CD4-positive, alpha-beta memory T cell (primary cell): Measurements from ENCODE around the gene KBTBD4. TPM values are rescaled to one million over a fixed set of nuclear protein-coding genes. Genes with fewer than 3 reads are reported as not detected.

ENCODE experiments used
- CTCF ChIA-PET: fragments of 350-600 bp; sonication (Branson Sonifier 250); formaldehyde crosslinking; loops from one replicate; lab custom pipeline; 2021; ENCODE audit warnings: inconsistent platforms; ENCODE audit not compliant: partially characterized antibody; lab: Charles Lee
- POLR2A ChIA-PET: fragments of 350-600 bp; sonication (Branson Sonifier 250); formaldehyde crosslinking; loops from one replicate; lab custom pipeline; 2021; ENCODE audit not compliant: partially characterized antibody; lab: Charles Lee
- DNase-seq, 5 donors: peaks; one replicate each; pipeline versions ENCODE4 v3.0.0 to v3.0.0-alpha.2; 2020 to 2022; ENCODE audit warnings: mixed read lengths in 1 of 5
- H3K27ac ChIP-seq: one replicate; pipeline ENCODE4 v1.7.0; 2013; ENCODE audit warnings: low read depth, low read length
- H3K27me3 ChIP-seq: 2 replicates; pipeline ENCODE4 v1.7.0; 2013; ENCODE audit warnings: mild to moderate bottlenecking, low read length, moderate library complexity; ENCODE audit not compliant: insufficient read depth
- H3K36me3 ChIP-seq: 2 replicates; pipeline ENCODE4 v1.7.0; 2013; ENCODE audit warnings: mild to moderate bottlenecking, low read length, moderate library complexity; ENCODE audit not compliant: insufficient read depth
- H3K4me1 ChIP-seq: 2 replicates; pipeline ENCODE4 v1.7.0; 2013; ENCODE audit warnings: mild to moderate bottlenecking, low read length, moderate library complexity; ENCODE audit not compliant: insufficient read depth
- H3K4me3 ChIP-seq, 2 donors: one replicate each; pipeline ENCODE4 v1.7.0; 2013; ENCODE audit warnings: low read length in 2 of 2, mild to moderate bottlenecking in 1 of 2
- H3K9me3 ChIP-seq, 2 donors: one replicate each; pipeline ENCODE4 v1.7.0; 2013; ENCODE audit warnings: low read length in 2 of 2, control low read depth in 1 of 2; ENCODE audit not compliant: control insufficient read depth in 1 of 2
- H3K27ac Mint-ChIP-seq, 7 donors: one replicate each; pipeline ENCODE4 v1.8.0; 2020 to 2021; ENCODE audit warnings: mixed read lengths in 7 of 7, mild to moderate bottlenecking in 6 of 7, inconsistent platforms in 3 of 7, moderate library complexity in 3 of 7
- H3K27me3 Mint-ChIP-seq, 2 donors: one replicate each; pipeline ENCODE4 v1.8.0; 2020 to 2021; ENCODE audit warnings: mixed read lengths in 2 of 2
- H3K36me3 Mint-ChIP-seq, 2 donors: one replicate each; pipeline ENCODE4 v1.8.0; 2020 to 2021; ENCODE audit warnings: mixed read lengths in 2 of 2, inconsistent platforms in 1 of 2, mild to moderate bottlenecking in 1 of 2
- H3K4me1 Mint-ChIP-seq, 4 donors: one replicate each; pipeline ENCODE4 v1.8.0; 2020 to 2021; ENCODE audit warnings: mixed read lengths in 4 of 4, mild to moderate bottlenecking in 1 of 4
- H3K4me3 Mint-ChIP-seq, 8 donors: one replicate each; pipeline ENCODE4 v1.8.0; 2020 to 2021; ENCODE audit warnings: mixed read lengths in 8 of 8, mild to moderate bottlenecking in 7 of 8, moderate library complexity in 6 of 8, inconsistent platforms in 3 of 8
- H3K9me3 Mint-ChIP-seq, 8 donors: one replicate each; pipeline ENCODE4 v1.8.0; 2020 to 2021; ENCODE audit warnings: mixed read lengths in 8 of 8, mild to moderate bottlenecking in 5 of 8, inconsistent platforms in 3 of 8, moderate library complexity in 1 of 8
- intact Hi-C: fragments of 100-400 bp; cut with micrococcal nuclease; formaldehyde crosslinking; loops from one replicate; pipeline ENCODE4 v1.15.1; 2023
- polyA plus RNA-seq, 2 donors: library from polyadenylated mRNA; unstranded; fragments of 300-500 nt; fragmentation: Illumina TruSeq; gene quantifications; one replicate each; pipeline ENCODE4 v1.2.3, GENCODE V29; 2021
- total RNA-seq, 2 experiments: library from RNA; stranded (reverse); gene quantifications; one replicate each; pipeline ENCODE4 v1.2.3, GENCODE V29; 2021

KBTBD4 gene
- total and polyA plus RNA-seq, 4 experiments from 2014 or later: 21.2 to 71.9 (median 31.4) TPM

DNA sequence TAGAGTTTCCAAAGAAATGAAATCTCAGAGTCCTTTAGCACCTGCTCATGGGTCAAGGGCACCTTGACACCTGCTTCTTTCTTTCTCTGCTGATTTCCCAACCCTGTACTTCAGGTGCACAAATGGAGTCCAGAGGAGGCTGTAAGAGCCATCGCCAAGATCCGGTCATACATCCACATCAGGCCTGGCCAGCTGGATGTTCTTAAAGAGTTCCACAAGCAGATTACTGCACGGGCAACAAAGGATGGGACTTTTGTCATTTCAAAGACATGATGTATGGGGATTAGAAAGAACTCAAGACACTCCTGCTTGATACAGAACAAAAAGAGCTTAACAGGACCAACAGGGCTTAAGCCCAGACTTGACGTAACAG is 7.4 kb downstream of the KBTBD4 start:
- DNase-seq: no peak
- intact Hi-C loops: loop anchor here (10.0 kb wide), 1 partner anchor 397 kb away; the partner anchor contains the start of gene ARFGAP2
- no peaks in the 10 kb centered on the region for H3K9me3 Mint-ChIP-seq
- ChIA-PET CTCF (no interaction called here), POLR2A (interaction anchor here (0.6 kb wide), 1 partner anchor 357 kb away, joined by 4 read pairs; the partner anchor contains the start of gene DDB2)
- no peaks in the 10 kb centered on the region for H3K27me3 Mint-ChIP-seq
- H3K27me3 ChIP-seq: no peaks in the 10 kb centered on the region
- peaks cover 16% of the 10 kb centered on the region for H3K4me1 ChIP-seq
- H3K9me3 ChIP-seq: no peaks in the 10 kb centered on the region
- H3K4me1 Mint-ChIP-seq: peaks cover 11 to 20% (median 13%) of the 10 kb centered on the region in 4 donors
- peaks cover 34% of the 10 kb centered on the region for H3K36me3 ChIP-seq
- no peak overlapping the region for H3K4me3 Mint-ChIP-seq
- H3K36me3 Mint-ChIP-seq: peaks cover 17 to 49% of the 10 kb centered on the region in 2 donors
- H3K4me3 ChIP-seq: no peak overlapping the region
- H3K27ac ChIP-seq: no peak overlapping the region
- peak overlapping the region in 2 of 7 donors; percentile 1 to 60 for H3K27ac Mint-ChIP-seq

GRCh38 chr11:47570651-47571356 is 8.0 kb downstream of the KBTBD4 start:
- peaks cover 34% of the 10 kb centered on the region for H3K36me3 ChIP-seq
- peaks cover 17% of the 10 kb centered on the region for H3K4me1 ChIP-seq
- H3K27ac ChIP-seq: no peak overlapping the region
- peak overlapping the region in 1 of 7 donors; percentile 1 for H3K27ac Mint-ChIP-seq
- no peaks in the 10 kb centered on the region for H3K27me3 ChIP-seq
- peaks cover 13 to 24% (median 16%) of the 10 kb centered on the region in 4 donors for H3K4me1 Mint-ChIP-seq
- H3K9me3 Mint-ChIP-seq: no peaks in the 10 kb centered on the region
- H3K27me3 Mint-ChIP-seq: no peaks in the 10 kb centered on the region
- ChIA-PET POLR2A (interaction anchor here (0.6 to 7.6 kb wide), 3 partner anchors 8 to 356 kb away, joined by 4 to 52 read pairs (median 5); partner anchors contain the start of genes CELF1, DDB2, KBTBD4 and NDUFS3), CTCF (interaction anchor here (1.2 kb wide), 1 partner anchor 18 kb away, joined by 4 read pairs; the partner anchor contains the start of gene CELF1)
- peaks cover 17 to 49% of the 10 kb centered on the region in 2 donors for H3K36me3 Mint-ChIP-seq
- DNase-seq: no peak
- intact Hi-C loops: loop anchor here (10.0 kb wide), 1 partner anchor 396 kb away; the partner anchor contains the start of gene ARFGAP2
- H3K9me3 ChIP-seq: no peaks in the 10 kb centered on the region
- H3K4me3 Mint-ChIP-seq: no peak overlapping the region
- H3K4me3 ChIP-seq: no peak overlapping the region

GRCh38 chr11:47569646-47570045 is 9.1 kb downstream of the KBTBD4 start:
- Histone ChIP-seq H3K4me3 (no peak overlapping the region), H3K9me3 (no peaks in the 10 kb centered on the region), H3K27ac (no peak overlapping the region), H3K36me3 (peaks cover 34% of the 10 kb centered on the region), H3K27me3 (no peaks in the 10 kb centered on the region), H3K4me1 (peaks cover 13% of the 10 kb centered on the region)
- H3K4me3 Mint-ChIP-seq: no peak overlapping the region
- CTCF ChIA-PET: interaction anchor here (0.9 to 1.0 kb wide), 2 partner anchors 10 to 18 kb away, joined by 3 read pairs; no protein-coding TSS in a partner anchor
- intact Hi-C loops: loop anchor here (5.0 to 10.0 kb wide), 3 partner anchors 73 to 395 kb away; partner anchors contain the start of genes AGBL2, ARFGAP2 and MTCH2
- no peaks in the 10 kb centered on the region for H3K9me3 Mint-ChIP-seq
- POLR2A ChIA-PET: interaction anchor here (2.6 to 7.6 kb wide), 2 partner anchors 9 to 16 kb away, joined by 5 to 52 read pairs; partner anchors contain the start of genes CELF1, KBTBD4 and NDUFS3
- peaks cover 16 to 30% (median 22%) of the 10 kb centered on the region in 4 donors for H3K4me1 Mint-ChIP-seq
- no peaks in the 10 kb centered on the region for H3K27me3 Mint-ChIP-seq
- peak overlapping the region in 4 of 7 donors; percentile 12 to 44 (median 18) for H3K27ac Mint-ChIP-seq
- peaks cover 17 to 42% of the 10 kb centered on the region in 2 donors for H3K36me3 Mint-ChIP-seq
- DNase-seq: no peak

DNA sequence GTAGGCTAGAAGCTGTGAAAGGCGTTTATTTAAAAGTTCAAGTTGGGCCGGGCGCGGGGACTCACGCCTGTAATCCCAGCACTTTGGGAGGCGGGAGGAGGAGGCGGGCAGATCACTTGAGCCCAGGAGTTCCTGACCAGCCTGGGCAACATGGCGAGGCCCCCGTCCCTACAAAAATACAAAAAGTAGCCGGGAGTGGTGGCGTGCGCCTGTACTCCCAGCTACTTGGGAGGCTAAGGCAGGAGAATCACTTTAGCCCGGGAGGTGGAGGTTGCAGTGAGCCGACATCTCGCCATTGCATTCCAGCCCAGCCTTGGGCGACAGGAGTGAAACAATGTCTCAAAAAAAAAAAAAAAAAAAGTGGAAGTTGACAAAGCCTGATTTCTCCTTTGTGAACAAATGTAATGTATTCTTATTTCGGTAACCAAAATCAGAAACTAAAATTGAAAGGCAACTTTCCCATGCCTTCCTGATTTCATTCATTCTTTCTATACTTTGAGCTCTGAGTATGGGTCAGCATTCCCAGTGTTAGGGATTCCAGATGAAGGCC is 12.5 kb downstream of the KBTBD4 start:
- POLR2A ChIA-PET: interaction anchor here (0.6 to 7.6 kb wide), 8 partner anchors 12 to 202 kb away, joined by 3 to 52 read pairs (median 4); partner anchors contain the start of genes CELF1, KBTBD4 and NDUFS3
- no peaks in the 10 kb centered on the region for H3K27me3 ChIP-seq
- H3K4me1 Mint-ChIP-seq: peaks cover 9 to 25% (median 19%) of the 10 kb centered on the region in 4 donors
- no peak for DNase-seq
- H3K4me3 Mint-ChIP-seq: peak overlapping the region; percentile 76 to 88 (median 85)
- H3K27me3 Mint-ChIP-seq: no peaks in the 10 kb centered on the region
- no peaks in the 10 kb centered on the region for H3K9me3 ChIP-seq
- peak overlapping the region; percentile 73 for H3K27ac ChIP-seq
- peak overlapping the region; percentile 52 to 87 for H3K4me3 ChIP-seq
- intact Hi-C loops: loop anchor here (5.0 kb wide), 2 partner anchors 76 to 151 kb away; partner anchors contain the start of genes AGBL2 and MTCH2
- no peaks in the 10 kb centered on the region for H3K9me3 Mint-ChIP-seq
- peaks cover under 1 to 13% of the 10 kb centered on the region in 2 donors for H3K36me3 Mint-ChIP-seq
- H3K4me1 ChIP-seq: peaks cover 13% of the 10 kb centered on the region
- CTCF ChIA-PET: interaction anchor here (0.7 to 1.9 kb wide), 3 partner anchors 7 to 12 kb away, joined by 3 to 10 read pairs (median 7); no protein-coding TSS in a partner anchor
- peaks cover 7% of the 10 kb centered on the region for H3K36me3 ChIP-seq
- peak overlapping the region; percentile 72 to 89 (median 82) for H3K27ac Mint-ChIP-seq

DNA sequence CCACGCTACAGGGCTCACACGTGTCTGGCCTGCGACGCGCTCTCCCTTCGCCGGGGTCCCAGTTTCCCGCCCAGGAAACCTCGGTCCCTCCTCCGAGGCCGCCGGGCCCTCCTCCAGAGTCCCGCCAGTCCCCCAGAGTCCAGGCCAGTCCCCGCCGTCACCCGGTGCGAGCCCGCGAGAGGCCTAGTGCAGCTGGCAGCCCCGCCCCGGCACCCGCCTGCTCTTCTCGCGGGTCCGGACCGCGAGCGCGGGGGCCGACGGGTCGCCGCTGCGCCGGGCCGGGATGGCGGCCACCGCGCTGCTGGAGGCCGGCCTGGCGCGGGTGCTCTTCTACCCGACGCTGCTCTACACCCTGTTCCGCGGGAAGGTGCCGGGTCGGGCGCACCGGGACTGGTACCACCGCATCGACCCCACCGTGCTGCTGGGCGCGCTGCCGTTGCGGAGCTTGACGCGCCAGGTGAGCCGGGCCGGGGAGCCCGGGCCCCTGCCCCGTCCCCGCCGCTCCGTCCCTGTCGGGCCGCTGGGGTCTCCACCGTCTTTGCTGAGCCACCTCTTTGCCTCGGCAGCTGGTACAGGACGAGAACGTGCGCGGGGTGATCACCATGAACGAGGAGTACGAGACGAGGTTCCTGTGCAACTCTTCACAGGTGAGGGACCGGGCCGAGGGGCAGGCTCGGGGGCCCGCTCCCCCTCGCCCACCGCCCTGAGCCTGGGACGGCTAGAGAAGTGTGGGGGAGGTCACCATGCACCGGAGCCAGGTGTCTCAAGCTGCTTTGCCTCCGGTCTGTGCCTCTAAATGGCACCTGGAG is 13.2 kb downstream of the KBTBD4 start, which contains the start of gene PTPMT1:
Gene PTPMT1, plus strand, starts transcription at position 260 of the 809 bp plus-strand sequence. Its CDS starts 24 bp downstream, at position 284.
- DNase-seq: peak; percentile 59 to 75 (median 63)
- Mint-ChIP-seq H3K4me1 (peaks cover 9 to 25% (median 18%) of the 10 kb centered on the region in 4 donors), H3K27me3 (no peaks in the 10 kb centered on the region), H3K27ac (peak within 1 kb of the TSS; percentile 73 to 92 (median 88)), H3K36me3 (peaks cover 0 to 8% of the 10 kb centered on the region in 2 donors), H3K9me3 (no peaks in the 10 kb centered on the region), H3K4me3 (peak within 1 kb of the TSS; percentile 76 to 88 (median 85))
- Histone ChIP-seq H3K9me3 (no peaks in the 10 kb centered on the region), H3K4me1 (peaks cover 13% of the 10 kb centered on the region), H3K27ac (peak within 1 kb of the TSS; percentile 73), H3K4me3 (peak within 1 kb of the TSS; percentile 61 to 87), H3K27me3 (no peaks in the 10 kb centered on the region), H3K36me3 (peaks cover under 1% of the 10 kb centered on the region)
- CTCF ChIA-PET: interaction anchor here (1.1 to 2.3 kb wide), 7 partner anchors 8 to 192 kb away, joined by 3 to 14 read pairs (median 7); partner anchors contain the start of genes CELF1, KBTBD4 and NDUFS3
- intact Hi-C loops: loop anchor here (1.0 to 5.0 kb wide), 4 partner anchors 12 to 152 kb away; partner anchors contain the start of genes AGBL2, CELF1, KBTBD4 and MTCH2
- POLR2A ChIA-PET: interaction anchor here (0.6 to 7.6 kb wide), 10 partner anchors 8 to 203 kb away, joined by 3 to 52 read pairs (median 4); partner anchors contain the start of genes CELF1, KBTBD4 and NDUFS3

- Mint-ChIP-seq H3K9me3 (no peaks in the 10 kb centered on the region), H3K36me3 (peaks cover 0 to 4% of the 10 kb centered on the region in 2 donors), H3K27ac (peak overlapping the region in 6 of 7 donors; percentile 50 to 92 (median 84)), H3K4me3 (peak overlapping the region; percentile 76 to 88 (median 82)), H3K4me1 (peaks cover 9 to 25% (median 19%) of the 10 kb centered on the region in 4 donors), H3K27me3 (no peaks in the 10 kb centered on the region)
- no peaks in the 10 kb centered on the region for H3K9me3 ChIP-seq
- no peak for DNase-seq
- peaks cover 13% of the 10 kb centered on the region for H3K4me1 ChIP-seq
- peak overlapping the region; percentile 61 to 87 for H3K4me3 ChIP-seq
- H3K27ac ChIP-seq: peak overlapping the region; percentile 73
- ChIA-PET CTCF (interaction anchor here (1.1 to 2.3 kb wide), 7 partner anchors 9 to 191 kb away, joined by 3 to 14 read pairs (median 7); partner anchors contain the start of genes CELF1, KBTBD4 and NDUFS3), POLR2A (interaction anchor here (0.5 to 7.6 kb wide), 9 partner anchors 8 to 351 kb away, joined by 3 to 52 read pairs (median 4); partner anchors contain the start of genes CELF1, KBTBD4 and NDUFS3)
- no peaks in the 10 kb centered on the region for H3K27me3 ChIP-seq
- no peaks in the 10 kb centered on the region for H3K36me3 ChIP-seq
- intact Hi-C loops: loop anchor here (1.0 to 5.0 kb wide), 4 partner anchors 12 to 152 kb away; partner anchors contain the start of genes AGBL2, CELF1, KBTBD4 and MTCH2
Observed at GRCh38 chr11:47564933-47565339, 13.8 kb downstream of the KBTBD4 start.
